ENCODE results near the gene VENTX.

DNA sequence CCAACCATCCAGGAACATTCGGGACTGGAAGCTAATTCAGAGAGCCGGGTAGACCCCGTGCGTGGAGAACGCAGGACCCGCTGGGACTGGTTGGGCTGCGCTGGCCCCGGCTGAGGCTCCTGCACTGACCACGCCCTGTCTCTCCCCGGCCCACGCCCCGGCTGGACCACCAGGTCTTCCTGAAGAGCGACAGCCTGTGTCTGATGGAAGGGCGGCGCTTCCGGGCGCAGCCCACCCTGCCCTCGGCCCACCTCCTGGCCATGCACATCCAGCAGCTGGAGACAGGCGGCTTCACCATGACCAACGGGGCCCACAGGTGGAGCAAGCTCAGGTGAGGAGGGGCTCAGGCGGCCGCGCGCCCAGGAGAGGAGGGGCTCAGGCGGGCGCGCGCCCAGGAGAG lies 17.9 kb upstream of the VENTX start:
- TF ChIP-seq CTCF (optimal IDR thresholded peaks at IDR 0.05 in 1 of 3, IDR thresholded peaks at IDR 0.05 in 1 of 3, conservative IDR thresholded peaks at IDR 0.05 in 1 of 3; ENCODE audit: extremely low read depth in 1 of 3, insufficient read depth in 2 of 3, low read length in 3 of 3) (no peak), EZH2 (IDR thresholded peaks at IDR 0.05; ENCODE audit: low read length) (no peak)
